NCI-H2107 (cell line): ENCODE data around the gene PRKG2.

Experiments used
- DNase-seq: peaks from one replicate; lab custom pipeline; 2025; lab: John Stamatoyannopoulos, UW

The PRKG2 gene

DNA sequence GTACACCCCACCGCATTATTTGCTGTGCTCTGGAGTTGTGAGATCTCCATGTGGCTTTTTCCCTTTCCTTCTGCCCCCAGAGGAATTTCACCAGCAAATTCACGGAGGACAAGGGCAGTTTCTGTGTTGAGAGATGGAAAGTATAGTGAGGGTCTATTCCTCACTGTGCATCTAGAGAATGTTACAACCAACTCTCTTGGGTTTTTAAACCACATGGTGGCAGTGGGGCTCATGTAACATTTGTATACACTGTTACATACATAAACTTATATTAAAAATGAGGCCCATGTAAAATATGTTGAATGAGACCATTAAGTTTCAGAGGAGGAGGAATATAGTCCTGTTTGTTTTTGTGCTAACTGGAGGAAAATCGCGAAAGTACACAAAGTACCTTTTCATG lies 909 bp upstream of the PRKG2 start:
- no peak for DNase-seq

DNA sequence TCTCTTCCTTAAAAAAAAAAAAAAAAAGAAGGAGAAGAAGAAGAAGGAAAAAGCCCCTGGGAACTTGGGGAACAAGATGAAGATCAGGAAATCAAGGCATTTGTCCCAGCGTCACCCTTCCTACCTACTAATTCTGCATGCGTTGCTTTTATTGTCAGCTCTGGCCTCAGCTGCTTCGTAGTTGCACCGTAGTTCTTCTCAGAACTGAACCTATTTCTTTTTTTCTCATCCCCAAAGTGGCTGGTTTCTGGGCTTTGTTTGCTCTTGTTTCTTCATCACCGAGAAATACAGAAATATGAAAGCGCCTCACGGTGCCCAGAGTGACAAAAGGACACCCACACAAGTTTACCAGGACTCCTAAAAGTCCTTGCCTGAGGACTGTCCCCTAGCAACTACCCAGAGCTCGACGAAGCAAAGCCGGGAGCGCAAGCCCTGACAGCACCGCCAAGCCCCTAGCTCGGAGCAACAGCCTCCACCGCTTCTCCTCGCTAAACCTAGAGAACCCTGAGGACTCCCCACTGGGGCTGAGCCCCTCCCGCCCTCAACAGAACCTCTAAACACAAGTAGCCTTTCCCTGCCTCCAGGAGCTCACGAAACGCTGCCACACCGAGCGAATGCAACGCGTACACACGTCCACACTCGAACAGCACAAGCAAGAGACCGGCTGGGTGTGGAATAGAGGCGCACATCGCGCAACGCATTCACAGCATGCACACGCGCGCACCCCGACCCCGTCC lies 710 bp downstream of the PRKG2 start:
- no peak for DNase-seq

- DNase-seq, result no peak
Measured at GRCh38 chr4:81213671-81214070, 1.4 kb downstream of the PRKG2 start.

DNA sequence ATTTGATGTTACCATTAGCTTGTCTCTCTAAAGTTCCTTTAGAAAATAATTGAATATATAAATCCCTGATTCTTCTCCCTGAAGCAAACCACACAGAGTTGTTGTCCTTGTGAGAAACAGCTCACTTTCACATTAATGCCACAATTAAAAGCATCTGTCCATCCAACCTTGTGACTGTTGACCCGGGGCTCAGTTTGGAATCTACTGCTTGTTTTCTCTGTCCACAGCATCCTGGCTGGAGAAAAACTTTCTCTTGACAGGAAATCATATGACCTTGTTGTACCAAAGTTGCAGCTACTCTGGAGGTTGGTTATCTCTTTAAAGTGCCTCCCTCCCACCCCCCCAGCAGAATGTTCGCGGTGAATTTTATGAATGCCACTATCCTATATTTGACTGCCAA lies 3.1 kb downstream of the PRKG2 start:
- no peak for DNase-seq

DNA sequence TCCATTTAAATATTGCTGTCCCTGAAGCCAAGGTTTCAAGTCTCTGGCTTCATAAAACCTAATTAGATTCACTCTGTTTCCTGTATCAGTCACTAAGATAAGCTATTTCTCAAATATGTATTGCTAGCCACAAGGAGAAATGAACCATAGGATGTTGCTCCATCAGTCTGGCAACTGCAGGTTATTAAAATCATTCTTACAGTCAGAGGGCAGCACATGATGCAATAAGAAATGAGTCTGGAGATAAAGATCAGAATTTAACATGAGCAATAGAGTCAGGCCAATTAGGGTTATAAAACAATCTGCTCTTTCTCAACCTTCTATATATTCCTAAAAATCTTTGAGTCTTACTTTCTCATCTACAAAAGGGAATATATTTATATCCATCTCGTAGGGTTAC lies 7.2 kb downstream of the PRKG2 start:
- DNase-seq, result no peak

DNA sequence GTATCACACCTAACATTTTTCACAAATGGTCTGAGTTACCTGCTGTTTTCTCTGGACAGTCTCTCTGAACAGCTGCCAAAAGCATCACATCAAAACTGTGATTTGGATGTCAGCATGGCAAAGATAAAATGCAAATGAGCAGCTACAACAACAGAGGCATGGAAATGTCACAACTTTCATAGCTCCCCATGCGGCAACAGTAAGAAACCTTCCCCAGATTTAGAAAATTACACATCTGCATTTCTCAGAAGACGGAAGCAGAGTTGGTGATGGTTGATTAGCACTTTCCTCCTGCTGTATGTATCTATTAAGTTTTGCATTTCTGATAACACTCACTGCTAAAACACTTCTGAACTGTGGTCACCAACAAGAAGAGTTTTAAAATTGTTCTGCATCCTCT lies 9.7 kb downstream of the PRKG2 start:
- DNase-seq, result no peak

- no peak for DNase-seq
Measured at GRCh38 chr4:81204571-81204970, 10.5 kb downstream of the PRKG2 start.

DNA sequence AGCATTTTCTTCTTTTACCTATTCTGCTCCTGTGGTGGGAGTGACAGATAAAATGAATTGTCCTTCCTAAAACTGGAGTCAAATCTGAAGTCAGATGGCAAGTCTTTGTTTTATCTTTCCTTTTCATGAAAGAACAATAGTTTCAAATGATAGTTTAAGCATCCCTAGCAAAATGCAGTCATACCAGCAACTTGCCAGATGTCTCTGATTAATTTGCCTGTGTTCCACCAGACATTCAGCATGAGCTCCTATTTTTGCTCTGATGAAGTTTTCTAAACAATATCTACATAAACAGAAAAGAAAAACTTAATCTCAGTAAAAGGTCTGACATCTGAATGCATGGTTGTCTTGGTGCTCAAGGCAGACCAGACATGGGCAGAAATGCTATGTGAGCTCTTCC lies 15.2 kb downstream of the PRKG2 start:
- DNase-seq, result no peak

DNA sequence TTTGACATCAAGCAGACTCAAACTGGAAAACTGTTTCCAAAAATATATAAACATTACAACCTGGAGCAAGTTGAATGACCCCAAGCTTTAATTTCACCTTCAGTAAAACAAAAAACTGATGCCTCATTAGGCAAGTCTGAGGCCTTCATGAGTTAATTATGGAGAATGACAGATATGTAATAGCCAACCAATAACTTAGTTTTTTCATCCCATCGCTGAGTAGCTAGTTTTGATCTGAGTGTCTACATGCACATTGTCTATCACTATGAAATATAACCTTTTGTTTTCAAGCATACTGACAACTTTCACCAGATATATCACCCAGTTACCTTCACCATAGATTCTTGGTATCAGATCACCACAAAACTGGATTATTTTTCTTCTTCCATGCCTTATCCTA lies 16.4 kb downstream of the PRKG2 start:
- no peak for DNase-seq

- no peak for DNase-seq
Measured at GRCh38 chr4:81197864-81198524, 17.0 kb downstream of the PRKG2 start.

DNA sequence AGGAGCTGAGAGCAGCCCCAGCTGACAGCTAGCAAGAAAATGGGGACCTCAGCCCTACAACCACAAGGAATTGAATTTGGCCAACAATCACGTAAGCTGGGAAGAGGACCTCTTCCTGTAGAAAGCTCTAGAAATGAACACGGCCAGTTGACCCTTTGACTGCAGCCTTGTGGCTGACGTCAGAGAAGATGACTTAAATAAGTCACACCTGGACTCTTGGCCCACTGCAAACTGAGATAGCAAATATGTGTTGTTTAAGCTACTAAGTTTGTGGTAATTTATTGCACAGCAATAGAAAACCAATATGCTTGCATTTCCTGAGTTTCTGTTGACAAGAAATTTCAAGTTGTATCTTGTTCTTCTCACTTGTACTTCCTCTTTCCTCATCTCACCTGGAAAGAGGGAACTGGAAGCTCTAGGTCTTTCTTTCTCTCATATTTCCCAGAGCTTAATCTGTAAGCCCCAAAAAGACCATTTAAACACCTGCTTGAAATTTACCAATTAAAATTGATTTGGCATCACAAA lies 18.8 kb downstream of the PRKG2 start:
- DNase-seq, result no peak

DNA sequence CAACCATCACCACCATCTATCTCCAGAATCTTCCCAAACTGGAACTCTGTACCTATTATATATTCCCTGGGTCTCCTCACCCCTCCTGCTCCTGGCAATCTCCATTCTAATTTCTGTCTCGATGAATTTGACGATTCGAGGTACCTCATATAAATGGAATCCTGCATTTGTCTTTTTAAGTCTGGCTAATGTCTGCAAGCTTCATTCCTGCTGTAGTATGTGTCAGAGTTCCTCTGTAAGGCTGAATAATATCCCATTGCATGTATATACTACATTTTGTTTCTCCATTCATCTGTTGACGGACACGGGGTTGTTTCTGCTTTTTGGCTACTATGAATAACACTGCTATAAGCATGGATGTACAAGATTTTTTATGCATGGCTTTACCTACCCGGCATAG lies 19.5 kb downstream of the PRKG2 start:
- DNase-seq, result no peak

GRCh38 chr4:81194286-81194685 lies 20.7 kb downstream of the PRKG2 start:
- no peak for DNase-seq

- DNase-seq, result no peak
Measured at GRCh38 chr4:81180916-81181315, 34.1 kb downstream of the PRKG2 start.

DNA sequence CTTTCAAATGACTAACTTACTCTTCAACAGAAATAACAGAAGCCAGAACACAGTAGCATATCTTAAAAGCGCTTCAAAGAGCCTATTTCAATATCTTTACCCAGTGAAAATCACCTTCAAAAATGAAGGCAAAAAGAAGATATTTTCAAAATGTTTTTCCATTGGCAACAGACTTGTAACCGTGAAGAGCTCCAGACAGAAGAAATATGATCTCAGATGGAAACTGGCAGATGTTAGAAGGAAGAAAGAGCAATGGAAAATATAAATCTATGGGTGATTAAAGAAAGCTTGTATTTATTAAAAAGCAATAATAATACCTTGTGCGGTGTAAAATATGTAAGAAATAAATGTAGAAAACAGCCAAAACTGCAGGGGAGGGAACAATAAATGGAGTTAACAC lies 35.7 kb downstream of the PRKG2 start:
- no peak for DNase-seq

DNA sequence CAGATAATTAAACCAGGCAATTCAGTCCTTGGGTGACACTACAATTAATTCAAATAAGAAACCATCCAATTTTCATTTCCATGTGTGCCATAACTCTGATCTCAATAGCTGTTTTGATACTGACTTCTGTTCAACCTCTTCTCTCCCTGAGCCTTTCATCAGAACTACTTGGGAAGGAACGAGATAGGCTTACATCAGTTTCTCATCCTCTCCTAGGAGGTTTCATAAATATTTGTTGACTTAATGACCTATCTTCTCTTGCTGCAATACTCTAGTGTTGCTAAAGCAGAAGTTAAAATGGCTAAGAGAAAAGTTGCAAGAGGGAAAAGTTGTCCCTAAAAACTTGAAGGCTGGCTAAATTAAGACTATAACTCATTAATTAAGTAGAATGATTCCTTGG lies 41.8 kb downstream of the PRKG2 start:
- DNase-seq, result no peak

- no peak for DNase-seq
Measured at GRCh38 chr4:81166458-81167160, 48.4 kb downstream of the PRKG2 start.

DNA sequence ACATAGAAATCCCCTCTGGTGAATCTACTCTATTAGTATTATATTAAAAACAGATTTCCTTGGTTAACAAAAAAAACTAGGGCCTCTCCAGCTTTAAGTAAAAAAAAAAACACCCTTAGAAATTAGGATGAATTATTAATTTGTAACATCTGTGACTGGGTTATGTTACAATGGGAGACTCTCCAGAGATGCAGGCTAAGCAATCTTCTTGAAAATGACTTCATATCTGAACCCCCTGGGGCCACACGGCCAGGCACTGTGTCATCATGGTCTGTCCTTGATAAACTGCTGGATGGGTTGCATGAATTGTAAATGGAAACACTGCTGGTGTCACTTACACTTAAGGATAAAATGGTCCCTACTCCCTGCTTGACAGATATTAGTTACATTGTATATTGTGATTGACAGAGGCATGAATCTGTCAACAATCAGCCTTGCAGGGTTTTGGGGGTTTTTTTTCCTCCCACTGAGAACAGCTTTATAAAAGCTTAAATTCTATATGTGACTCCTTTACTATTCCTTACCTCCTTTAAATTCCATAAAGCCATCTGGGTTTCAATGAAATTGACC lies 49.1 kb downstream of the PRKG2 start:
- DNase-seq, result no peak

DNA sequence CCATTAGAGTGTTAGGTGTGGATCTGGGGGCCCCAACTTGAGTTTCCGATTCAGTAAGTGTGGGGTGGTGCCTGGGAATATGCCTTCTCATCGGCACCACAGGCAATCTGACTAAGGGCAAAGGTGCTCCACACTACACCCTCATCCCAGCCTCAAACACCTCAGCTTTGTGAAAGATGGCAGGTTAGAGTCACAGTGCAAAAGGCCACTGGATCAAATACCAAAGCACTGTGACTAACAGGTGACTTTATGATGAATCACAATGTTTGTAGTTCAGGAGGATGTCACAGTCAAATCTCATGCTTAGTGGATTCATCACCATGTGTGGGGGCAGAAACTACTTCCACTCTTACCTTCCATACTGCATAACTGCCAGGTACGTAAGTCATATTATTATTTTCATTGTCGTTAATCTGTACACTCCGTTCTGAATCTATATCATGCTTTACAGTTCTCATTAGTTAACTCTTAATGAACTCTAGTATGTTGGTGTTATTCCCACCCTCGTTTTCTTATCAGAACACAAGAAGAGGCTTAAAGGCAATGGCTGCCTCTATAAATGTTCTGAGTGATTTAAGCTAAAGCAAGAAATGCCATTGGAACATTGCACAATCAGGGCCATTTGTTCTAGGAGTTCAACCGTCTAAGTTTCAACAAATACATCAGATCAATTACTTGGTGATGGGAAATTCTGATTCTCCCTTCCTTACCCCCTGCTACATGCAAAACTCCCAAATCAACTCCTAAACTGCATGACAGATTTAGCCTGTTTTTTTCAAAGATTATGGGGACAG lies 50.2 kb downstream of the PRKG2 start:
- DNase-seq, result no peak

GRCh38 chr4:81164126-81164525 lies 50.9 kb downstream of the PRKG2 start:
- DNase-seq, result no peak

GRCh38 chr4:81162752-81163458 lies 52.1 kb downstream of the PRKG2 start:
- DNase-seq, result no peak
